ENCODE measurements around the gene SETDB2. TPM values are rescaled to one million over a fixed set of nuclear protein-coding genes. Genes with fewer than 3 reads are reported as not detected.

Gene SETDB2
- 3.6 and 4.0 TPM in 2 replicates for total RNA-seq

GRCh38 chr13:49443704-49444523, at the start of gene SETDB2, which contains the start of gene CAB39L:
TSS of gene SETDB2 (plus strand) at chr13:49444274. CDS start at chr13:49451894, 7,620 bp downstream.
TSS of gene CAB39L (minus strand) at chr13:49444064. CDS start at chr13:49382910, 61,154 bp downstream.

GRCh38 chr13:49495783-49496762, 52.0 kb downstream of the SETDB2 start, which contains the start of gene PHF11:
TSS of gene PHF11 (plus strand) at chr13:49495953. CDS start at chr13:49496002, 49 bp downstream.

Other genes starting within 250 kb of the SETDB2 start
- gene MLNR, start 223.9 kb upstream of the SETDB2 start, total RNA-seq: 0.17 TPM in 1 of 2 replicates, not detected in the other
- 1.5 and 2.9 TPM in 2 replicates for gene CDADC1, start 196.3 kb upstream of the SETDB2 start, total RNA-seq
- gene CAB39L, start 210 bp upstream of the SETDB2 start, total RNA-seq: 6.7 and 7.1 TPM in 2 replicates
- gene PHF11, start 51.7 kb downstream of the SETDB2 start, total RNA-seq: 18.4 and 25.9 TPM in 2 replicates
- 13.5 and 14.1 TPM in 2 replicates for gene RCBTB1, start 141.3 kb downstream of the SETDB2 start, total RNA-seq
- gene ARL11, start 184.2 kb downstream of the SETDB2 start, total RNA-seq: under 0.01 TPM in 1 of 2 replicates, not detected in the other
- 102 and 121 TPM in 2 replicates for gene EBPL, start 247.2 kb downstream of the SETDB2 start, total RNA-seq